GM19328 (cell line): ENCODE measurements around the gene C19orf38.
"Not testable (repeated sequence)": the region's sequence is repeated elsewhere in the genome, so short reads cannot be mapped to it uniquely, and the experiment has no call there.

Source experiments
- ATAC-seq: cut with Tn5 transposase; IDR thresholded peaks from one replicate; pipeline ENCODE4 v1.9.1; 2021; ENCODE audit warnings: mild to moderate bottlenecking, moderate library complexity; ENCODE audit not compliant: unreplicated experiment

Gene C19orf38

GRCh38 chr19:10846500-10847202 lies 1.6 kb upstream of the C19orf38 start:
- ATAC-seq = no peak

GRCh38 chr19:10850631-10851030 lies 2.4 kb downstream of the C19orf38 start:
- no peak for ATAC-seq

GRCh38 chr19:10852098-10852800 lies 4.0 kb downstream of the C19orf38 start:
- ATAC-seq = no peak

- no peak for ATAC-seq
Measured at GRCh38 chr19:10852941-10853340, 4.7 kb downstream of the C19orf38 start.

- no peak for ATAC-seq
Measured at GRCh38 chr19:10854350-10855089, 6.3 kb downstream of the C19orf38 start.

- no peak for ATAC-seq
Measured at GRCh38 chr19:10855879-10856522, 7.8 kb downstream of the C19orf38 start.

- not testable (repeated sequence) for ATAC-seq
Measured at GRCh38 chr19:10856899-10857298, 8.7 kb downstream of the C19orf38 start.

- no peak for ATAC-seq
Measured at GRCh38 chr19:10858204-10858828, 10.1 kb downstream of the C19orf38 start.

- no peak for ATAC-seq
Measured at GRCh38 chr19:10861103-10861651, 13.0 kb downstream of the C19orf38 start.

- ATAC-seq = no peak
Measured at GRCh38 chr19:10862561-10863106, 14.4 kb downstream of the C19orf38 start.

GRCh38 chr19:10863107-10863717 lies 15.0 kb downstream of the C19orf38 start:
- ATAC-seq = no peak

GRCh38 chr19:10864538-10864899 lies 16.3 kb downstream of the C19orf38 start:
- no peak for ATAC-seq

GRCh38 chr19:10866495-10866894 lies 18.3 kb downstream of the C19orf38 start:
- no peak for ATAC-seq

- ATAC-seq = no peak
Measured at GRCh38 chr19:10868872-10869547, 20.8 kb downstream of the C19orf38 start.

- not testable (repeated sequence) for ATAC-seq
Measured at GRCh38 chr19:10869872-10870311, 21.7 kb downstream of the C19orf38 start.

GRCh38 chr19:10870501-10870954 lies 22.3 kb downstream of the C19orf38 start:
- ATAC-seq = no peak

- ATAC-seq = peak; percentile 60
Measured at GRCh38 chr19:10870955-10871603, 22.9 kb downstream of the C19orf38 start, which contains the start of gene CARM1. TSS of gene CARM1 (plus strand) at chr19:10871553. CDS start at chr19:10871703, 150 bp downstream.
